ENCODE measurements around the gene GTF2A2.
"Not testable (repeated sequence)": the region's sequence is repeated elsewhere in the genome, so short reads cannot be mapped to it uniquely, and the experiment has no call there.

Gene GTF2A2

DNA sequence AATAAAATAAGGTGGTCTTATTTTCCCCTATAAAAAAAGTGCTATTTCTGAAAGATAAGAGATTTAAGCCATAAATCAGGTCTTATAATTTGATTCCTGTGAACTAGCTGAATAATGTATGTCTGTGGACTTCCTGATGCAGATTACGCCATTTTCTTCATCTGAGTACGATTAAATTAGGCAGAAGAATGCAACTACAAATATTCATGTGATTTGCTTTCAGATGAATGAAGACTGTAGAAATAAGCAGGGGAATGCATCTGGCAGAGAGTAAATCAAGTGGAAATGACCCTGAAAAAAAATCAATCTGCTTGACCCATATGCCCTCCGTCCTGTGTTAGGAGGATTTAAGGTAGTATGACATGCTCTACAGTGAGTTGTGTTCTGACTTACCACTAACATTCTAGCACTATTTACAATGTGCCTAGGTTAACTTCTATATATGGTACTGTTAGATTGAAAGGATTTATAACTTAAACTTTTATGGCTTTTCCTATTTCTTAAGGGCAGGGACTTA lies 17.1 kb upstream of the GTF2A2 start:
- no peak for DNase-seq (ENCODE audit: low read depth, low spot score)

DNA sequence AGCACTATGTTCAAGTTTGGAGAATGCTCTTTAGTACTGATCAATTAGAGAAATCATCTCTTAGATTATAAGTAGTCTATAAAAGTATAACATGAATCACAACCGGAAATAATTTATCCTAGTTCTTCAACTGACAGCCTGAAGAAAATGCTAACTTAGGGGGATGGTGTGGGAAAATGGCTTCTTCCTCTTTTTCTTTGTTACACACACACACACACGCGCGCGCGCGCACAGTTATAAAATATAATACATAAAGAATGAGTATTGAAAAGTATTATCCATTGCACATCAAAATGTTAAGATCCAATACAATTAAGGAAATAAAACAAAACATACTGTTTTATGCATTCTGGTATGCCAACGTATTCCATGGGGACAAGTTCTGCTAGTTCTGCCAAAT lies 11.2 kb upstream of the GTF2A2 start:
- DNase-seq (ENCODE audit: low read depth, low spot score): no peak

DNA sequence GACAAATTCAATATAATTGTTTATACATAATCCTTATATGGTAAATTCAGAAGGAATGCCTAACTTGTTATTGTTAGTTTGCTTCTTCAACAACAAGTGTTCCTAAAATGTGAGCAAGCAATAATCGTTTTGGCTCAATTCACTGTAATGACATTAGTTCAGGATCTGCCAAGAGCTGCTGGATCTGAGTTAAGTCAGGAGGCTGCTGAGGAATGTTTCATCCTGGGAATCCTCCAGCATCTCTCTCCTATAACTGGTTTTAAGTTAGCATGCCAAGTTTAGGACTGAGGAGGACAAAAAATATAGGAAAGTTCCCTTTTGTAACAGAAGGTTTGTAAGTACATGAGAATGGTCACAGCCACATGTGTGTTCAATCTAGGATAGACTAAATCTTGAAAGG lies 4.9 kb upstream of the GTF2A2 start:
- no peak for DNase-seq (ENCODE audit: low read depth, low spot score)

DNA sequence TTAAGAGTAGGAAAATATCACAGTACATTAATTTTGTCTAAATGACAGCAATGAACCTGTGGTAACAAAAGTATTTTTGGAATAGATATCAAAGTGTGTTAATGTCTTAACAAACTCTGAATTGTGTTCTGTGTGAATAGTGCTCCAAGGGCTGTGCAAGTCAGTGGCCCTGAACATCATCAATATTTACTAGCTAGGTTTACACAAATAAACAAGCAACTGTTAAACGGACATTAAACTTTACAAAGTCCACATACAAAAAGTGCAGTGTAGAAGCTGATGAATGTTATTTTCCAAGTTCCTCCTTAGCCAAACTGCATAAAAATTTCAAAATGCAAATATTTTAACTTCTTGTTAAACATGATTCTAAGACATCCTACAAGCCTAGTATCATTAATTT lies 2.1 kb upstream of the GTF2A2 start:
- DNase-seq (ENCODE audit: low read depth, low spot score): no peak

DNA sequence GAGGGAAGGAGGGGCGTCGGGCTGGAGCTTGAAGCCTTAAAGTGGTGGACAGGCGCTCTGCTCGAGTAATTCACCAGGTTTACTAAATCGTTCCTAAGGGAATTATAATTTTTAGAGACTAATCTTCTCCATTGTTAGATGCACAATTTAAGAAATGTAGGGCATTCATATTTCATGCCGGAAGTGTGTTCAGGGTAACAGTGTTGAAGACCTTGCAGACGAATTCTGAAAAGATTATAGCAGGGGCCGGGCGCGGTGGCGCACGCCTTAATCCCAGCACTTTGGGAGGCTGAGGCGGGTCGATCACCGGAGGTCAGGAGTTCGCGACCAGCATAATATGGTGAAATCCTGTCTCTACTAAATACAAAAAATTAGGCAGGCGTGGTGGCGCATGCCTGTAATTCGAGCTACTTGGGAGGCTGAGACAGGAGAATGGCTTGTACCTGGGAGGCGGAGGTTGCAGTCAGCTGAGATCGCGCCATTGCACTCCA lies 365 bp upstream of the GTF2A2 start:
- no peak for DNase-seq (ENCODE audit: low read depth, low spot score)

DNA sequence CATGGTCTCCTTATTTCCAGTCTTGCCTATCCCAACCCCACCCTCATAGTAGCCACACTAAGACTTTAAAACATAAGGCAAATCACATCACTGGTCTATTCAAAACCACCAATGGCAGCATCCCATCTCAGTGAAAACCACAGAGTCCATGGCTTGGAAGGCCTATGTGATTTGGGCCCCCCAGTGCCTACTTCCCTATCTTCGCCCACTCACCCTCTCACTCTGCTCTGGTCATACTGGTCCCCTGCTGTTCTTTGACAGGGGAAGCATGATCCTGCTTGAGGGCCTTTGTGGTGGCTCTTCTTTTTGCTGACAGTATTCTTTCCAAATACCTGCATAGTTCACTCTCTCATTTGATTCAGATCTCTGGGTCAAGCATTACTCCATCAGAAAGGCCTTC lies 3.3 kb downstream of the GTF2A2 start:
- DNase-seq (ENCODE audit: low read depth, low spot score): no peak

DNA sequence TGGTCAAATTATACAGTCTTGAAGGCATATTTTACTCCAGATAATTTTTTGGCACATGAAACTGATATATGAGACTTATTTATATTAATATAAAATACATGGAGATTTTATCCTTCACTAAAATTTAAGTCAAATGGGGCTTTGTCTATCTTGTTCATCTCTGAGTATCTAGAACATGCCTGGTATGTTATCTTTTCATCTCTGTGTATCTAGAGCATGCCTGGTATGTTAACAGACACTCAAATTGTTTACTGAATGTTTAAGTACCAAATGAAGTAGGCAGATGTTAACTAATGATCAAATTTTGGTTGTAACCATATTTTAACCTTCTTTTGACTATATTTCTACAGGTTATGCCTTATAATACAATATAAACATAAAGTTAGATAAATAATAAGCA lies 7.7 kb downstream of the GTF2A2 start:
- DNase-seq (ENCODE audit: low read depth, low spot score): no peak

DNA sequence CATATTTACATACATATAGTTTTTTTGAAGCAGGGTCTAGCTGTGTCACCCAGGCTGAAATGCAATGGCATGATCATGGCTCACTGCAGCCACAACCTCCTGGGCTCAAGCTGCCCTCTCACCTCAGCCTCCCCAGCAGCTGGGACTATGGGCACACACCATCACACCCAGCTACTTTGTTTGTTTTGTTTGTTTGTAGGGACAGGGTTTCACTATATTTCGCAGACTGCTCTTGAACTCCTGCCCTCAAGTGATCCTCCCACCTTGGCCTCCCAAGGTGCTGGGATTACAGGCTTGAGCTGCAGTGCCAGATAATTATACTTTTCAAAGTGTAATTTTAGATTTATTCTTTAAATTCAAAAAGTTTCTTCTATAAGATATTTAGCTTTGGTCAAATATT lies 10.2 kb downstream of the GTF2A2 start:
- DNase-seq (ENCODE audit: low read depth, low spot score): no peak

DNA sequence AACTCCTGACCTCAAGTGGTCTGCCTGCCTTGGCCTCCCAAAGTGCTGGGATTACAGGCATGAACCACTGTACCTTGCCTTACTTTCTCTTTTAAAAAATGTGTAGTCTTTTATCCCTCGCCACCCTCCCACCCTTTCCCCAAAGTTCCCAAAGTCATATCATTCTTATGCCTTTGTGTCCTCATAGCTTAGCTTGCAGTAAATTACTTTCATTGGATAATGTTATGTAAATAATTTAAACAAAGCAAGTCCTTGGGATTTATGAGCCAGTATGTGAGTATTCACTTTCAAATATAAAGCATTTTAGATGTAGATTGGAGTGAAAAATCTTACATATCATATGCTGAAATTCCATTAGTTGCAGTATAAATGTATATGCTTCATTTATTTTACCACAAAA lies 11.0 kb downstream of the GTF2A2 start:
- no peak for DNase-seq (ENCODE audit: low read depth, low spot score)

DNA sequence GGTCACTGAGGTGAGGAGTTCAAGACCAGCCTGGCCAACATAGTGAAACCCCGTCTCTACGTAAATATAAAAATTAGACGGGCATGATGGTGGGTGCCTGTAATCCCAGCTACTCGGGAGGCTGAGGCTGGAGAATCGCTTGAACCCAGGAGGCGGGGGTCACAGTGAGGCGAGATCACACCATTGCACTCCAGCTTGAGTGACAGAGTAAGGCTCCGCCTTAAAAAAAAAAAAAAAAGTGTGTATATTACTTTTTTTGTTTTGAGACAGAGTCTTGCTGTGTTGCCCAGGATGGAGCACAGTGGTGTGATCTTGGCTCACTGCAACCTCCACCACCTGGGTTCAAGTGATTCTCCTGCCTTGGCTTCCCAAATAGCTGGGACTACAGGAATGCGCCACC lies 11.5 kb downstream of the GTF2A2 start:
- DNase-seq (ENCODE audit: low read depth, low spot score): not testable (repeated sequence)

DNA sequence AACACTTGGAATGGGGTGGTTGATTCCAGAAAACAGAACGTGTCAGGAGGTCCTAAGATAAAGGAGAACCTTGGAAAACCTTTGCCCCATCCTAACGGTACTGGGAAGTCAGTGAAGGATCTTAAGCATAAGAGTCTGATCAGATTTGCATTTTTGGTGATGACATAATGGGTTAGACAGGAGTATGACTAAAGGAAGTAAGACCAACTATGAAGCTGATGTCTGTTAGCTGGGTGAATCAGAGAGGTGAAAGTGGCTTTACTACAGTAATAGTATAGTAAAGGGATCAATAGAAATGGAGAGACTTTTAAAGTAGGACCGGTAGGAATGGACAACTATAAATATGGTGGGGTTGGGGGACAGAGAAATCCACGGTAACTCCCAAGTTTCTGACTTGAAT lies 12.6 kb downstream of the GTF2A2 start:
- no peak for DNase-seq (ENCODE audit: low read depth, low spot score)

DNA sequence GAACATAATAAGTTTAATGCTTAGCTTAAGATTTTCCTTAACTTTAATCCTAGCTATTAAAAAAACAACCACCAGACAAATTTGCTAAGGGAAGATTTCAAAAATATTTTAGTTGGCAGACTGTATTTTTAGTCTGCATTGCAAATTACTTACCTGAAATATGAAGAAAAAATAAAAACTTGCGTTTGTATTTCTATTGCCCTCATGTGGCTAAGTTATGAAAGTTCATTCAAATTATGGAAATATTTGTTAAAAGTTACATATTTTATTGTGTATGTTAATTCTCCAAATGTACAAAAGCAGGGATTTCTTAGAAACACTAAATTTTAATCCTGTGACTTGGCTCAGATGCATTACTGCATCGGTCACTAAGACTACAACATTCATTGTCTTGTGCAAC lies 15.0 kb downstream of the GTF2A2 start:
- DNase-seq (ENCODE audit: low read depth, low spot score): no peak

DNA sequence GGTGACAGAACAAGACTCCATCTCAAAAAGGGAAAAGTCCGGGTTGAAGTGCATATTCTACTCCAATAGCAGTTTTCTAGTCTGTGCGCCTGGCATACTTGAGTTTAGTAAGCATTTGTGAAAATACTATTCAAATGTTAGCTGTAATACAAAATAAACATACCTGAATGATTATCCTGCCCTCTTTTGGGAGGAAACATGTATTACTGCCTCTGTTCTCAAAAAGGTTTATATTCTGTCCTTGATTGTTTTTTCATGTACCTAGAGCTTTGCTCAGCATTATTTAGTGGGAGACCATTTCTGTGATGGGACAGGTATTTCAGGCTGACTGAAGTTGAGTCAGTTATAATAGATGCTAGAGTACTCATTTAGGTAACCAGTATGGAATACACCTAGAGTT lies 19.8 kb downstream of the GTF2A2 start:
- not testable (repeated sequence) for DNase-seq (ENCODE audit: low read depth, low spot score)

DNA sequence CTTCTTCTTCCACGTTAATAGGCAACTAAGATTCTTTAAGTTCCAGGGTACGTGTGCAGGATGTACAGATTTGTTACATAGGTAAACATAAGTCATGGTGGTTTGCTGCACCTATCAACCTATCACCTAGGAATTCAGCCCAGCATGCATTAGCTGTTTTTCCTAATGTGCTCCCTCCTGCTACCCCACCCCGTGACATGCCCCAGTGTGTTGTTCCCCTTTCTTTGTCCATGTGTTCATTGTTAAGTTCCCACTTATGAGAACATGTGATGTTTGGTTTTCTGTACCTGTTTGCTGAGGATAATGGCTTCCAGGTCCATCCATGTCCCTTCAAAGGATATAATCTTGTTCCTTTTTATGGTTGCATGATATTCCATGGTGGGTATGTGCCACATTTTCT lies 21.1 kb downstream of the GTF2A2 start:
- DNase-seq (ENCODE audit: low read depth, low spot score): no peak

DNA sequence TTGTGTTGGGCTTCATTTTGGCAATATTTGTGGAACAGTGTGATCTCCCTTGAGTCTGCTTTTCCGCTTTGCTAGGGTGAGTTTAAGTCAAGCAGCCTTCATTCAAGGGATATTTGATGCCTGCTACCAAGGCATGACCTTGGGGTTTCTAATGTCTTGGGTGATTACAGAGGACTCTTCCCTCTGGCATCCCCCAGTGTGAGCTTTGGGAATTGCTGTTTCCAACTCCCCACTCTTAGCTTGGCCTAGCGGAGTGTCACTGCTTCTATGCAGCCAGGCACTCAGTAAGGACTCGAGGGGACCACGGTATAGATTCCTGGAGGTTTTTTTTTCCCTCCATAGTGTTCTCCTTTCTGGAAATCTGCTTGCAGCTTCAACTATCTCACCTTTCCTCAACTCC lies 24.6 kb downstream of the GTF2A2 start:
- DNase-seq (ENCODE audit: low read depth, low spot score): peak; percentile 57

DNA sequence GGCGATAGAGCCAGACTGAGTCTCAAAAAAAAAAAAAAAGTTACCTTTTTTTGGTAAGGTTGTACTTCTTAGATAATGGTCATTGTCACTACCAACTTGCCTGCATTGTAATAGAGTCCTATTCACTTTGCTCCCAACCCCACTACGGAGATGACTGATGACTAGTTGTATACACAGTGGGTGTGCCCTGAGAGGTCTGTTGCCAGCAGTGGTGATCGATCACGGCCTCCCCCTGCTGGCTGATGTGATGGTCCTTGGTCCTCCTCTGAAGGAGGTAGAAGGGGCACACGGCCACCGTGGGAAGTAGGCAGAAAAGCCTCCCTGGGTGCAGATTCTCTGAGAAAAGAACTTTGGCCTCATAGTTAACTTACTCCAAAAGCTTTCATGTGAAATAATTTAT lies 35.0 kb downstream of the GTF2A2 start:
- DNase-seq (ENCODE audit: low read depth, low spot score): peak; percentile 72

DNA sequence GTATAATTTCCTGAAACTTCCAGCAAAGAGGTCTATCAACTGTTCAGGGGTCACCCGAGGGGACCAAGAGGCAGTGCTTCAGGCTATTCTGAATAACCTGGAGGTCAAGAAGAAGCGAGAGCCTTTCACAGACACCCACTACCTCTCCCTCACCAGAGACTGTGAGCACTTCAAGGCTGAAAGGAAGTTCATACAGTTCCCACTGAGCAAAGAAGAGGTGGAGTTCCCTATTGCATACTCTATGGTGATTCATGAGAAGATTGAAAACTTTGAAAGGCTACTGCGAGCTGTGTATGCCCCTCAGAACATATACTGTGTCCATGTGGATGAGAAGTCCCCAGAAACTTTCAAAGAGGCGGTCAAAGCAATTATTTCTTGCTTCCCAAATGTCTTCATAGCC lies 38.9 kb downstream of the GTF2A2 start:
- no peak for DNase-seq (ENCODE audit: low read depth, low spot score)

DNA sequence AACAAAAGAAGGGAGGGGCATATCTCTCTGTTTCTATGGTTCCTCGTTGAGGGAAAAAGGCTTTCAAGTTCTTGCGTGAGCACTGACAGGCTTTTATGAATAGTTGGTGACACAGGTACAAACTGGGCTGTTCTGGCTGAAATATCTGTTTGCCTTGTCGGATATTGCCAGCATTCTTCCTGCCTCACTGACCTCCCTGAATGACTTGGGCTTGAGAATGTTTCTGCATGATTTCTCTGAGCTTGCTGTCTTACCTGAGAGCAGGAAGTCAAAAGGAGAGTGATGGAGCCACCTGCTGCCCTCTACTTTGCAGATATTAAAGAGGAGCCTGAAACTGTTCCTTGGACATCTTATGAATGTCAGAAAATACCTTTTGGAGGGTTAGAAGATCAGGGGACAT lies 40.9 kb downstream of the GTF2A2 start:
- DNase-seq (ENCODE audit: low read depth, low spot score): no peak

DNA sequence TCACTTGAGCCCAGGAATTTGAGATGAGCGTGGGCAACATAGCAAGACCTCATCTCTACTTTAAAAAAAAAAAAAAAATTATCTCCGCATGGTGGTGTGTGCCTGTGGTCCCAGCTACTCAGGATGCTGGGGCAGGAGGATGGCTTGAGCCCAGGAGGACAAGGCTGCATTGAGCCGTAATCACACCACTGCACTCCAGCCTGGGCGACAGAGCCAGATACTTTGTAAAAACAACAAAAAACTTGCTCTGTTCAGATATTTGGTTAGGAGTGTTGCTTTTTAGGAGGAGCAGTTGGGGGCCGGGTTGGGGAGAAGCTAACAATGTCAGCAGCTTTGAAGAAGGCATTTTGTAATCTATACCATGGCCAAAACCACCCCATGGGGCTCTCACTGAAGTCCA lies 41.7 kb downstream of the GTF2A2 start:
- no peak for DNase-seq (ENCODE audit: low read depth, low spot score)

DNA sequence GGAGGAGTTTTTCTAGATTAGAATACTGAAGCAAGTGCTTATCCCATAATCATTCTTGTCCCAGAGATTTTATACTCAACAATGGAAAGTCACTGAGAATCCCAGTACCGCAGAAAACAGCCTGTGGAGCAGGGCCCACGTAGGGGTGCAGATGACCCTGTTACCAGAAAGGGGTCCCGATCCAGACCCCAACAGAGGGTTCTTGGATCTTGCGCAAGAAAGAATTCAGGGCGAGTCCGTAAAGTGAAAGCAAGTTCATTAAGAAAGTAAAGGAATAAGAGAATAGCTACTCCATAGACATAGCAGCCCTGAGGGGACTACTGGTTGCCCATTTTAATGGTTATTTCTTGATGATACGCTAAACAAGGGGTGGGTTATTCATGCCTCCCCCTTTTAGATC lies 43.2 kb downstream of the GTF2A2 start:
- no peak for DNase-seq (ENCODE audit: low read depth, low spot score)

DNA sequence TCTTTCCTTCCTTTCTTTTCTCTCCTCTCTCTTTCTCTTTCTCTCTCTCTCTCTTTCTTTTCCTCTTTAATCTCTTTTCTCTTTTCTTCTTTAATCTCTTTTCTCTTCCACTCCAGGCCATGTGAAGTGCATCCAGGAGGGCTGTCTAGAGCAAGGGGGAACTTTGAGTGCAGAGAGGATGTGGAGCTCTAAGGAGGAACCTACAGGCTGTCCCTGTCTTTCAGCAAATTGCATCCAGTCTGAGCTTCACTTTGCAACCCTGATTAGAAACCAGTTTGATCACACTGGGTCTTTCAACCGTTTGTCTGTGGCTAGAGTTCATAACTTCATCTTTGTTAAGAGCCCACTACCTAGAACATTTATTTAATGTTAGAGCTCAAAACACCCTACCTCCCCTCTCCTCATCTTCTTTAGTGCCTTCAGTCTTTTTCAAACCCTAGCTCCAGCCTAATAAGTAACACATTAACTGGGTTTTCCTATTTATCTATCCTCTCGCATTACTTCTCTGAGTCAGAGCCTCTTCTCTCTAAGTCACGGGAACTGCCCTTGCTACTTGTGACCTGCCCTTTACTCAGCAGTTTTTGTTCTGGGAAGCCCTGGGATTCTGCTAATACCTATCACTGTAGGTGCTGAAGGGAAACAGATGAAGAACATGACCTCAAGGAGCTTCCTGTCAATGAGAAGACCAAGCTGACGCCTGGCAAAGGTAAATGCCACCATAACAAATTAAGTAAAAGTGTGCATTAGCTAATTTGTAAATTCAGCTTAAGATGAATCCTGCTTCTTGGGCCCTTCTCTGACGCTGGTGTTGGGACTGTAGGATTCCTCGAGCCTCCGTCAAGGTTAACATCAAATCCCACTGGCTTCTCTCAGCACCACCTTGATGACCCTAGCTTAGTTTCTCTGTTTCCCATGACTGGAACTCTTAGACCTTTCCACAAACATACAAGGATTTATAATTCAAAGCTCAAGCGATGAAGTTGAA lies 45.7 kb downstream of the GTF2A2 start, which contains the start of gene GCNT3:
Gene GCNT3 (plus strand): TSS at position 508 of the 985 bp plus-strand sequence. CDS start 6,456 bp downstream, outside the sequence.
- DNase-seq (ENCODE audit: low read depth, low spot score): no peak

DNA sequence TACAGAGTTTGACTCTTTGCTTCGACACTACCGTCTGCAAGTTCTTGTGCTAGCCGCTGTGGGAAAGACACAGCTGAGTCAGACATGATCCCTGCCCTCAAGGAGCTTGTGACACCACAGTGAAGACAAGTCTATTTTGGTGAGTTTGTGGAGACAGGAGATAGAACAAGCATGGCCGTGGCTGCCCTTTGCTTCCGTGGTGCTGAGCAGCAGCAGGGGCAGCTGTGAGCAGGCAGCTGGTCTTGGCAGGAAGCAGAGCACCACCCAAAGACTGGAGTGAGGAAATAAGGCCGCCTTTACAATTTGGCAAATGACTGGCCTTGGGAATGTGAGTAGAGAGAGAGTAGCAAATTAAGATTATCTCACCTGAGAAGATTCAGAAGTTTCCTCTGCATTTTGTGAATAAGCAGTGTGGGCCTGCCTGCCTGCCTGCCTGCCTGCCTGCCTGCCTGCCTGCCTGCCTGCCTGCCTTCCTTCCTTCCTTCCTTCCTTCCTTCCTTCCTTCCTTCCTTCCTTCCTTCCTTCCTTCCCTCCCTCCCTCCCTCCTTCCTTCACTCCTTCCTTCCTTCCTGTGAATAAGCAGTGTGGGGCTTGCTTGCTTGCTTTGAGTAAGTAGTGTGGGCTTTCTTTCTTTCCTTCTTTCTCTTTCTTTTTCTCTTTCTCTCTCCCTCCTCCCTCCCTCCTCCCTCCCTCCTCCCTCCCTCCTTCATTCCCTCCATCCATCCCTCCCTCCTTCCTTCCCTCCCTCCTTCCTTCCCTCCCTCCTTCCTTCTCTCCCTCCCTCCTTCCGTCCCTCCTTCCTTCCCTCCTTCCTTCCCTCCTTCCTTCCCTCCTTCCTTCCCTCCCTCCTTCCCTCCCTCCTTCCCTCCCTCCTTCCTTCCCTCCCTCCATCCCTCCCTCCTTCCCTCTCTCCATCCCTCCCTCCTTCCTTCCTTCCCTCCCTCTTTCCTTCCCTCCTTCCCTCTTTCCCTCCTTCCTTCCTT lies 47.3 kb downstream of the GTF2A2 start:
- DNase-seq (ENCODE audit: low read depth, low spot score): no peak

All from ELF-1 (cell line).